GM21360 (cell line): ENCODE data around the gene HRAS.
"Not testable (repeated sequence)": the region's sequence is repeated elsewhere in the genome, so short reads cannot be mapped to it uniquely, and the experiment has no call there.

Experiments
- ATAC-seq: cut with Tn5 transposase; IDR thresholded peaks from one replicate; pipeline ENCODE4 v1.9.1; 2021; ENCODE audit warnings: mild to moderate bottlenecking, moderate library complexity; ENCODE audit not compliant: unreplicated experiment

The HRAS gene

GRCh38 chr11:535519-536454 lies at the start of gene HRAS:
Gene HRAS, minus strand, starts transcription at chr11:535576.
- ATAC-seq, result peak; percentile 57

GRCh38 chr11:584287-584686 lies 48.9 kb upstream of the HRAS start:
- no peak for ATAC-seq

- no peak for ATAC-seq
These were observed 46.4 kb upstream of the HRAS start for GRCh38 chr11:581752-582151.

GRCh38 chr11:581342-581741 lies 46.0 kb upstream of the HRAS start:
- ATAC-seq, result no peak

GRCh38 chr11:579830-580601 lies 44.6 kb upstream of the HRAS start:
- ATAC-seq, result no peak

GRCh38 chr11:578276-579035 lies 43.1 kb upstream of the HRAS start:
- no peak for ATAC-seq

- no peak for ATAC-seq
These were observed 42.2 kb upstream of the HRAS start for GRCh38 chr11:577611-577894.

GRCh38 chr11:576811-577610 lies 41.6 kb upstream of the HRAS start:
- no peak for ATAC-seq

- peak; percentile 62 for ATAC-seq
These were observed 40.8 kb upstream of the HRAS start, which contains the start of gene PHRF1 for GRCh38 chr11:575996-576768. Gene PHRF1, plus strand, starts transcription at chr11:576470. Its CDS starts 5,043 bp downstream, at chr11:581513.

GRCh38 chr11:575313-575995 lies 40.1 kb upstream of the HRAS start:
- peak; percentile 42 for ATAC-seq

- peak; percentile 3 for ATAC-seq
These were observed 39.4 kb upstream of the HRAS start for GRCh38 chr11:574632-575312.

GRCh38 chr11:574031-574570 lies 38.7 kb upstream of the HRAS start:
- not testable (repeated sequence) for ATAC-seq

- ATAC-seq, result no peak
These were observed 37.9 kb upstream of the HRAS start for GRCh38 chr11:573146-573759.

GRCh38 chr11:571802-572185 lies 36.4 kb upstream of the HRAS start:
- ATAC-seq, result no peak

GRCh38 chr11:569158-569885 lies 33.9 kb upstream of the HRAS start:
- ATAC-seq, result no peak

- peak; percentile 78 for ATAC-seq
These were observed 33.2 kb upstream of the HRAS start for GRCh38 chr11:568306-569157.
